Measurements from ENCODE around the gene POLD1. TPM values are rescaled to one million over a fixed set of nuclear protein-coding genes. Genes with fewer than 3 reads are reported as not detected.

The POLD1 gene
- total RNA-seq, 1 donor from 2014 or later = 18.9 TPM

GRCh38 chr19:50393589-50393988 is 9.4 kb downstream of the POLD1 start:
- H3K4me3 ChIP-seq (ENCODE audit: insufficient read depth, low read depth, low read length) = no peak overlapping the region
- no peaks in the 10 kb centered on the region for H3K9me3 ChIP-seq (ENCODE audit: insufficient read depth, low read depth, low read length)
- no peak overlapping the region for H3K4me3 Mint-ChIP-seq (ENCODE audit: unreplicated experiment)
- H3K27me3 ChIP-seq (ENCODE audit: insufficient read depth, low read length) = no peaks in the 10 kb centered on the region
- H3K4me1 ChIP-seq (ENCODE audit: insufficient read depth, low read length) = no peaks in the 10 kb centered on the region
- H3K27me3 Mint-ChIP-seq (ENCODE audit: low read depth, unreplicated experiment) = no peaks in the 10 kb centered on the region
- H3K36me3 ChIP-seq (ENCODE audit: insufficient read depth, low read length) = peaks cover 2% of the 10 kb centered on the region
- H3K27ac Mint-ChIP-seq (ENCODE audit: unreplicated experiment) = no peak overlapping the region
- no peak for FAIRE-seq
- H2AFZ ChIP-seq (ENCODE audit: low read depth, low read length) = no peak overlapping the region
- no peak overlapping the region for H3K4me2 ChIP-seq (ENCODE audit: low read length)
- peaks cover 2% of the 10 kb centered on the region for H3K9me3 Mint-ChIP-seq (ENCODE audit: unreplicated experiment)
- TF ChIP-seq EZH2 (IDR thresholded peaks at IDR 0.05; ENCODE audit: insufficient read depth, low read length) = no peak
- TF ChIP-seq CTCF (IDR thresholded peaks at IDR 0.05; ENCODE audit: insufficient read depth, low read depth, low read length) = no peak
- no peaks in the 10 kb centered on the region for H3K4me1 Mint-ChIP-seq (ENCODE audit: low read depth, unreplicated experiment)
- H3K36me3 Mint-ChIP-seq (ENCODE audit: low read depth, unreplicated experiment) = peaks cover 8% of the 10 kb centered on the region
- H3K79me2 ChIP-seq (ENCODE audit: insufficient read depth, low read length) = peaks cover 7% of the 10 kb centered on the region
- no peak overlapping the region for H3K27ac ChIP-seq (ENCODE audit: low read depth, low read length)
- no peak for DNase-seq (ENCODE audit: low read depth)
- H4K20me1 ChIP-seq (ENCODE audit: insufficient read depth, low read length) = peaks cover 3% of the 10 kb centered on the region
- H3K9ac ChIP-seq (ENCODE audit: low read length) = no peak overlapping the region

DNA sequence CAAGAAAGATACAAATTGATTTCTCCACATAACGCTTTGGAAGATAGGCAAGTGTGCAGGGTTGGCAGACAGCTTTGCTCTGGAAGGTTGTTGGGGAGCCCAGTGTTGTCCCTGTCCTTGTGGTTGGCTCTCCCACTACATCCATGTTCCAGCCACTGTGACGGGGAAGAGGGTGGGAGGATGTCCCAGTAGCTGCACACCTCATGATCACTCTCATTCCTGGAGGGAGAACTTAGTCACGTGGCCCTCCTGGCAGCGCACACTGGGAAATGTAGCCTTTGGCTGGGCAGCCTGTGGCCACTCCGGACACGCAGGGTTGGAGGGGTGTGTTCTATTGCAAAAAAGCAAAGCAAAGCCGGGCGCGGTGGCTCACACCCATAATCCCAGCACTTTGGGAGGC is 9.9 kb downstream of the POLD1 start:
- H3K4me3 ChIP-seq (ENCODE audit: insufficient read depth, low read depth, low read length) = no peak overlapping the region
- no peak overlapping the region for H3K27ac ChIP-seq (ENCODE audit: low read depth, low read length)

More for the DNA sequence above, 9.9 kb downstream of the POLD1 start:
- Histone ChIP-seq H3K27me3 (ENCODE audit: insufficient read depth, low read length) (no peaks in the 10 kb centered on the region), H3K79me2 (ENCODE audit: insufficient read depth, low read length) (peaks cover 6% of the 10 kb centered on the region), H3K4me1 (ENCODE audit: insufficient read depth, low read length) (no peaks in the 10 kb centered on the region), H3K9ac (ENCODE audit: low read length) (no peak overlapping the region), H3K4me2 (ENCODE audit: low read length) (no peak overlapping the region), H4K20me1 (ENCODE audit: insufficient read depth, low read length) (peaks cover 3% of the 10 kb centered on the region), H3K9me3 (ENCODE audit: insufficient read depth, low read depth, low read length) (no peaks in the 10 kb centered on the region), H3K36me3 (ENCODE audit: insufficient read depth, low read length) (peaks cover 2% of the 10 kb centered on the region), H2AFZ (ENCODE audit: low read depth, low read length) (no peak overlapping the region)
- Mint-ChIP-seq H3K9me3 (ENCODE audit: unreplicated experiment) (peaks cover 2% of the 10 kb centered on the region), H3K4me3 (ENCODE audit: unreplicated experiment) (no peak overlapping the region), H3K36me3 (ENCODE audit: low read depth, unreplicated experiment) (peaks cover 8% of the 10 kb centered on the region), H3K27me3 (ENCODE audit: low read depth, unreplicated experiment) (no peaks in the 10 kb centered on the region), H3K4me1 (ENCODE audit: low read depth, unreplicated experiment) (no peaks in the 10 kb centered on the region), H3K27ac (ENCODE audit: unreplicated experiment) (no peak overlapping the region)
- DNase-seq (ENCODE audit: low read depth) = no peak
- FAIRE-seq = no peak
- TF ChIP-seq CTCF (IDR thresholded peaks at IDR 0.05; ENCODE audit: insufficient read depth, low read depth, low read length) (no peak), EZH2 (IDR thresholded peaks at IDR 0.05; ENCODE audit: insufficient read depth, low read length) (no peak)

Measured in astrocyte (in vitro differentiated cells and primary cell).